CD4-positive, alpha-beta T cell (primary cell): ENCODE data around the gene ANO2. TPM values are rescaled to one million over a fixed set of nuclear protein-coding genes. Genes with fewer than 3 reads are reported as not detected.

Source experiments
- ATAC-seq: fragments of 200-7000 bp; cut with Tn5 transposase; one replicate; pipeline ENCODE4 v1.10.0; 2022; ENCODE audit warnings: mild to moderate bottlenecking; ENCODE audit not compliant: poor library complexity
- CTCF ChIA-PET: fragments of 350-600 bp; sonication (Branson Sonifier 250); formaldehyde crosslinking; loops from one replicate; lab custom pipeline; 2021; ENCODE audit warnings: antibody characterized with exemption, inconsistent platforms; lab: Charles Lee
- POLR2A ChIA-PET: fragments of 350-600 bp; sonication (Branson Sonifier 250); formaldehyde crosslinking; loops from one replicate; lab custom pipeline; 2021; ENCODE audit warnings: antibody characterized with exemption, inconsistent platforms; lab: Charles Lee
- DNase-seq, 14 experiments: peaks; one replicate each; pipeline ENCODE4 v3.0.0-alpha.2; 2013 to 2020; ENCODE audit warnings: mixed read lengths in 2 of 14
- H3K27ac ChIP-seq, 2 donors: one replicate each; pipeline versions ENCODE4 v1.5.1 to v1.7.0; 2013; ENCODE audit warnings: low read length in 2 of 2, low read depth in 1 of 2, mild to moderate bottlenecking in 1 of 2
- H3K27me3 ChIP-seq, 2 experiments: 1 replicate in 1 of 2; 2 replicates in 1 of 2; pipeline versions ENCODE4 v1.6.1 to v1.7.0; 2013; ENCODE audit warnings: low read length in 2 of 2, control low read depth in 1 of 2, mild to moderate bottlenecking in 1 of 2, moderate library complexity in 1 of 2; ENCODE audit not compliant: insufficient read depth in 2 of 2, control insufficient read depth in 1 of 2
- H3K36me3 ChIP-seq: one replicate; pipeline ENCODE4 v1.6.1; 2013; ENCODE audit warnings: low read length, control low read depth; ENCODE audit not compliant: insufficient read depth
- H3K4me1 ChIP-seq: one replicate; pipeline ENCODE4 v1.6.1; 2013; ENCODE audit warnings: low read length, control low read depth; ENCODE audit not compliant: insufficient read depth
- H3K4me3 ChIP-seq: one replicate; pipeline ENCODE4 v1.5.1; 2013; ENCODE audit warnings: mild to moderate bottlenecking, low read length, moderate library complexity
- H3K9me3 ChIP-seq, 2 experiments: 1 replicate in 1 of 2; 2 replicates in 1 of 2; pipeline versions ENCODE4 v1.6.1 to v1.7.0; 2013; ENCODE audit warnings: low read length in 2 of 2, mild to moderate bottlenecking in 2 of 2, control low read depth in 1 of 2, moderate library complexity in 1 of 2; ENCODE audit not compliant: control insufficient read depth in 1 of 2, insufficient read depth in 1 of 2
- H3K27ac Mint-ChIP-seq: one replicate; pipeline ENCODE4 v1.8.0; 2020; ENCODE audit warnings: mixed read lengths
- H3K27me3 Mint-ChIP-seq: one replicate; pipeline ENCODE4 v1.8.0; 2021; ENCODE audit warnings: mixed read lengths
- H3K36me3 Mint-ChIP-seq: one replicate; pipeline ENCODE4 v1.8.0; 2021; ENCODE audit warnings: low read depth, mixed read lengths
- H3K4me1 Mint-ChIP-seq: one replicate; pipeline ENCODE4 v1.8.0; 2021; ENCODE audit warnings: low read depth, mixed read lengths
- H3K4me3 Mint-ChIP-seq: one replicate; pipeline ENCODE4 v1.8.0; 2020; ENCODE audit warnings: mild to moderate bottlenecking, mixed read lengths
- H3K9me3 Mint-ChIP-seq: one replicate; pipeline ENCODE4 v1.8.0; 2020; ENCODE audit warnings: mixed read lengths
- intact Hi-C, 2 experiments: fragments of 100-400 bp; cut with DNase I in 1 of 2; cut with micrococcal nuclease in 1 of 2; formaldehyde crosslinking; loops; one replicate each; pipeline versions ENCODE4 v1.15.1 to v1.9.0; 2023 to 2025; cut with DNase I, micrococcal nuclease
- total RNA-seq, 174 experiments: library from RNA in 2 of 174; stranded (reverse) in 2 of 174; gene quantifications; one replicate each; pipeline ENCODE4 v1.2.3 and lab custom pipeline; 2021 to 2026
- TF ChIP-seq, protein P1 (sequence below): fragments of 200-600 bp; IDR thresholded peaks from one replicate; pipeline ENCODE4 v1.8.0; 2022; ENCODE audit warnings: antibody characterized with exemption, mild to moderate bottlenecking

ANO2 gene
- total RNA-seq, 2 experiments from 2014 or later, result not detected

DNA sequence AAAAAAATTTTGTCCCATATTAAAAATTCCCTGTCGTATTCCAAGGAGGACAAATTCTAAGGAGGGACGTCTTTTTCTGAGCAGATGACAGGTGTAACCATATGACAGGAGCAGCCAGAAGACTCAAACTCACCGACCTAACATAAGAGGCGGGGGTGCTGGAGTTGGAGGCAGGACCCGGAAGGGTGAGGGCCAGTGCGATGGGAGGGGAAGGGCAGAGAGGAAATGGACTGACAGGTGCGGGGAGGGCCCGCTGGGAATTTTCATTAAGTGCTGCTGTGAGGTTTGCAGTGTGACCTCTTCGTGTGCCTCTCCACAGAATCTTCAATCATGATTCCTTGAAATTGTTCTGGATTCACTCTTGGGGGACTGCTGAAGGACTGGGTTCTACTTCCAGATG is 323.7 kb downstream of the ANO2 start:
- Histone ChIP-seq H3K36me3 (no peaks in the 10 kb centered on the region), H3K4me1 (no peaks in the 10 kb centered on the region), H3K4me3 (no peak overlapping the region), H3K9me3 (peaks cover 0 to 3% of the 10 kb centered on the region in 2 experiments), H3K27me3 (peaks cover 2 to 6% of the 10 kb centered on the region in 2 experiments), H3K27ac (no peak overlapping the region)
- ChIA-PET POLR2A (no interaction called here), CTCF (no interaction called here)
- Mint-ChIP-seq H3K4me3 (no peak overlapping the region), H3K9me3 (no peaks in the 10 kb centered on the region), H3K27ac (no peak overlapping the region), H3K27me3 (peaks cover 13% of the 10 kb centered on the region), H3K36me3 (no peaks in the 10 kb centered on the region), H3K4me1 (no peaks in the 10 kb centered on the region)
- ATAC-seq (no peak), DNase-seq (no peak)
- TF ChIP-seq, protein P1, sequence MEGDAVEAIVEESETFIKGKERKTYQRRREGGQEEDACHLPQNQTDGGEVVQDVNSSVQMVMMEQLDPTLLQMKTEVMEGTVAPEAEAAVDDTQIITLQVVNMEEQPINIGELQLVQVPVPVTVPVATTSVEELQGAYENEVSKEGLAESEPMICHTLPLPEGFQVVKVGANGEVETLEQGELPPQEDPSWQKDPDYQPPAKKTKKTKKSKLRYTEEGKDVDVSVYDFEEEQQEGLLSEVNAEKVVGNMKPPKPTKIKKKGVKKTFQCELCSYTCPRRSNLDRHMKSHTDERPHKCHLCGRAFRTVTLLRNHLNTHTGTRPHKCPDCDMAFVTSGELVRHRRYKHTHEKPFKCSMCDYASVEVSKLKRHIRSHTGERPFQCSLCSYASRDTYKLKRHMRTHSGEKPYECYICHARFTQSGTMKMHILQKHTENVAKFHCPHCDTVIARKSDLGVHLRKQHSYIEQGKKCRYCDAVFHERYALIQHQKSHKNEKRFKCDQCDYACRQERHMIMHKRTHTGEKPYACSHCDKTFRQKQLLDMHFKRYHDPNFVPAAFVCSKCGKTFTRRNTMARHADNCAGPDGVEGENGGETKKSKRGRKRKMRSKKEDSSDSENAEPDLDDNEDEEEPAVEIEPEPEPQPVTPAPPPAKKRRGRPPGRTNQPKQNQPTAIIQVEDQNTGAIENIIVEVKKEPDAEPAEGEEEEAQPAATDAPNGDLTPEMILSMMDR, result no peak
- intact Hi-C loops, result no loop called here

DNA sequence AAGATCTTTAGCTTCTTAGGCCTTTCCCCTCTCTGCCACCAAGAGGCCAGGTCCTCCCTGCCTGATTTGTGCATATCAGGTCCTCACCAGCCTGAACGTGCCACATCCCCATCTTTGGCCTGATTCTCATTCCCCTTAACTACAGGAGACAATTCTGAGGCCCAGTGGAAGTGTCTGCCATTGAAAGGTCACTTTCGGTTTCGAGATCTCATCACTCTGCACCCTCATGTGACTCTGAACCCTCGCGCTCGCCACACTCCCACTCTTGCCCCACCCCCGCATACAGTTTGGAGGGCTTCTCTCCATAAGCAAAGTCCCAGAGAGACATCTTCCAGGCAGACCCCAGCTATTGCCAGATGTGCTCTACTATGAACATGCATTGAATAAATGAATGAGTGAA is 324.2 kb downstream of the ANO2 start:
- ATAC-seq (no peak), DNase-seq (no peak)
- Histone ChIP-seq H3K36me3 (no peaks in the 10 kb centered on the region), H3K27ac (no peak overlapping the region), H3K9me3 (peaks cover 0 to 3% of the 10 kb centered on the region in 2 experiments), H3K4me1 (no peaks in the 10 kb centered on the region), H3K27me3 (peaks cover 2 to 6% of the 10 kb centered on the region in 2 experiments), H3K4me3 (no peak overlapping the region)
- ChIA-PET CTCF (no interaction called here), POLR2A (no interaction called here)
- Mint-ChIP-seq H3K9me3 (no peaks in the 10 kb centered on the region), H3K36me3 (no peaks in the 10 kb centered on the region), H3K27ac (no peak overlapping the region), H3K4me3 (no peak overlapping the region), H3K4me1 (no peaks in the 10 kb centered on the region), H3K27me3 (peaks cover 13% of the 10 kb centered on the region)
- intact Hi-C loops, result no loop called here
- TF ChIP-seq, protein P1, result no peak

DNA sequence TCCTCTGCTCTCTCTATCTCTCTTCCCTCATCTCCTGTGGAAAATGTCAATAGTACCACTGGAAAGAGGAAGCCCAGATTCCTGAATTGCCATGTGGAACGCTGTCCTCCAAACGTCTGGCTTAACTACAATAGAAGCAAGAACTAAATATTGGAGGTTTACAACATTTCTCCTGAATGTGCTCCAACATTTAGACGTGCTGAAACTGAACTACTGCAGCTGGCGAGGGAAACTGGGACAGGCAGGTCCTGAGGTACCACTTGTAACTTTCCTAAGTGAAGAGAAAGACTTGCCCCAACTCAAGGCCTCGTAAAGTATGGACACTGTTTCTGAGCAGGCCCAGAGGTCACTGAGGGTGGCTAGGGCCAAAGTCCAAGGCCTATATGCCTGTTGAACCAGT is 325.4 kb downstream of the ANO2 start:
- peaks cover 2 to 6% of the 10 kb centered on the region in 2 experiments for H3K27me3 ChIP-seq
- H3K4me1 Mint-ChIP-seq, result no peaks in the 10 kb centered on the region
- TF ChIP-seq, protein P1, result no peak

More for the DNA sequence above, 325.4 kb downstream of the ANO2 start:
- Histone ChIP-seq H3K36me3 (no peaks in the 10 kb centered on the region), H3K9me3 (peaks cover 0 to 3% of the 10 kb centered on the region in 2 experiments), H3K4me3 (no peak overlapping the region), H3K27ac (no peak overlapping the region), H3K4me1 (no peaks in the 10 kb centered on the region)
- H3K4me3 Mint-ChIP-seq, result no peak overlapping the region
- DNase-seq (no peak), ATAC-seq (no peak)
- ChIA-PET CTCF (no interaction called here), POLR2A (no interaction called here)
- intact Hi-C loops, result no loop called here
- H3K27ac Mint-ChIP-seq, result no peak overlapping the region
- H3K9me3 Mint-ChIP-seq, result no peaks in the 10 kb centered on the region
- H3K36me3 Mint-ChIP-seq, result no peaks in the 10 kb centered on the region
- H3K27me3 Mint-ChIP-seq, result peaks cover 13% of the 10 kb centered on the region
